B cell (primary cell): ENCODE data around the gene DYDC1. TPM values are rescaled to one million over a fixed set of nuclear protein-coding genes. Genes with fewer than 3 reads are reported as not detected.
"Not testable (repeated sequence)": the region's sequence is repeated elsewhere in the genome, so short reads cannot be mapped to it uniquely, and the experiment has no call there.

ENCODE experiments used
- ATAC-seq: fragments of 200-7000 bp; cut with Tn5 transposase; one replicate; pipeline ENCODE4 v1.10.0; 2021; ENCODE audit warnings: low read depth, mild to moderate bottlenecking, moderate number of reproducible peaks, moderate library complexity
- CTCF ChIA-PET: fragments of 350-600 bp; sonication (Branson Sonifier 250); formaldehyde crosslinking; loops from one replicate; lab custom pipeline; 2021; ENCODE audit warnings: antibody characterized with exemption, inconsistent platforms; lab: Charles Lee
- POLR2A ChIA-PET: fragments of 350-600 bp; sonication (Branson Sonifier 250); formaldehyde crosslinking; loops from one replicate; lab custom pipeline; 2021; ENCODE audit warnings: antibody characterized with exemption; lab: Charles Lee
- DNase-seq: peaks from one replicate; pipeline ENCODE4 v3.0.0; 2013
- H2AFZ ChIP-seq: 2 replicates; pipeline ENCODE4 v1.6.1; 2012; ENCODE audit warnings: mild to moderate bottlenecking, low read depth, low read length; ENCODE audit not compliant: insufficient read depth, poor library complexity, severe bottlenecking
- H3K27ac ChIP-seq, 2 donors: 1 replicate in 1 of 2; 2 replicates in 1 of 2; pipeline ENCODE4 v1.5.1; 2012 to 2013; ENCODE audit warnings: low read length in 2 of 2, mild to moderate bottlenecking in 2 of 2, moderate library complexity in 1 of 2
- H3K27me3 ChIP-seq, 4 experiments: fragments of 200-600 bp in 1 of 4; sonication (generic) in 1 of 4; replicated peaks in 1 of 4; 1 replicate in 2 of 4; 2 replicates in 2 of 4; pipeline versions ENCODE4 v1.6.1 to v1.7.0; 2013 to 2016; ENCODE audit warnings: low read length in 3 of 4, mild to moderate bottlenecking in 2 of 4, mixed read lengths in 1 of 4, moderate library complexity in 1 of 4; ENCODE audit not compliant: insufficient read depth in 4 of 4, control insufficient read depth in 3 of 4; ENCODE audit errors: control extremely low read depth in 1 of 4
- H3K36me3 ChIP-seq, 2 experiments: replicated peaks in 1 of 2; 1 replicate in 1 of 2; 2 replicates in 1 of 2; pipeline versions ENCODE4 v1.6.1 to v1.7.1; 2013; ENCODE audit warnings: low read length in 1 of 2; ENCODE audit not compliant: insufficient read depth in 2 of 2, control insufficient read depth in 1 of 2; ENCODE audit errors: control extremely low read depth in 1 of 2, extremely low read depth in 1 of 2
- H3K4me1 ChIP-seq, 2 donors: fragments of 200-600 bp in 1 of 2; sonication (generic) in 1 of 2; 1 replicate in 1 of 2; 2 replicates in 1 of 2; pipeline versions ENCODE4 v1.5.1 to v1.6.1; 2013 to 2017; ENCODE audit warnings: low read length in 2 of 2; ENCODE audit not compliant: control insufficient read depth in 2 of 2, insufficient read depth in 2 of 2
- H3K4me2 ChIP-seq: replicated peaks from 2 replicates; pipeline ENCODE3; 2012; ENCODE audit warnings: mild to moderate bottlenecking, low read depth, low read length; ENCODE audit not compliant: poor library complexity, severe bottlenecking
- H3K4me3 ChIP-seq, 5 experiments: fragments of 200-600 bp in 1 of 5; sonication (generic) in 1 of 5; 1 replicate in 3 of 5; 2 replicates in 2 of 5; pipeline versions ENCODE4 v1.5.1 to v1.7.0; 2011 to 2016; ENCODE audit warnings: low read length in 4 of 5, mild to moderate bottlenecking in 4 of 5, low read depth in 2 of 5, control low read depth in 1 of 5, moderate library complexity in 1 of 5; ENCODE audit not compliant: insufficient read depth in 1 of 5; ENCODE audit errors: control extremely low read depth in 1 of 5, extremely low read depth in 1 of 5
- H3K79me2 ChIP-seq: fragments of 200-600 bp; sonication (generic); one replicate; pipeline ENCODE4 v1.6.0; 2016; ENCODE audit warnings: low read length; ENCODE audit not compliant: control insufficient read depth, insufficient read depth
- H3K9ac ChIP-seq: fragments of 200-600 bp; sonication (generic); 2 replicates; pipeline ENCODE4 v1.6.1; 2017; ENCODE audit warnings: mild to moderate bottlenecking, low read length, moderate library complexity
- H3K9me3 ChIP-seq, 3 donors: one replicate each; pipeline versions ENCODE4 v1.6.1 to v1.7.1; 2013; ENCODE audit warnings: low read length in 2 of 3; ENCODE audit not compliant: control insufficient read depth in 2 of 3, insufficient read depth in 1 of 3; ENCODE audit errors: control extremely low read depth in 1 of 3
- H4K20me1 ChIP-seq: 2 replicates; pipeline ENCODE4 v1.6.0; 2012; ENCODE audit warnings: mild to moderate bottlenecking, low read length; ENCODE audit not compliant: insufficient read depth, control insufficient read depth, poor library complexity, severe bottlenecking
- H3K27ac Mint-ChIP-seq: one replicate; pipeline ENCODE4 v1.8.0; 2021; ENCODE audit warnings: mixed read lengths
- H3K27me3 Mint-ChIP-seq: one replicate; pipeline ENCODE4 v1.8.0; 2021; ENCODE audit warnings: mixed read lengths
- H3K4me1 Mint-ChIP-seq: one replicate; pipeline ENCODE4 v1.8.0; 2021; ENCODE audit warnings: mixed read lengths
- H3K4me3 Mint-ChIP-seq: one replicate; pipeline ENCODE4 v1.8.0; 2021; ENCODE audit warnings: mixed read lengths
- H3K9me3 Mint-ChIP-seq: one replicate; pipeline ENCODE4 v1.8.0; 2022; ENCODE audit warnings: mixed read lengths; ENCODE audit not compliant: insufficient read depth
- CTCF ChIP-seq: fragments of 200-600 bp; IDR thresholded peaks from one replicate; pipeline ENCODE4 v1.8.0; 2022; ENCODE audit warnings: antibody characterized with exemption, mild to moderate bottlenecking
- EZH2 ChIP-seq: IDR thresholded peaks from 2 replicates; pipeline ENCODE4 v1.6.1; 2012; ENCODE audit warnings: borderline replicate concordance, low read depth, mild to moderate bottlenecking, moderate library complexity, low read length; ENCODE audit not compliant: insufficient read depth, poor library complexity, severe bottlenecking
- WGBS: methylation state at CpG from one replicate; pipeline ENCODE4 v1.1.5; 2013; ENCODE audit warnings: missing lambda C conversion rate; ENCODE audit not compliant: insufficient coverage; 5-methylcytosine and 5-hydroxymethylcytosine counted together
- intact Hi-C: fragments of 100-400 bp; cut with micrococcal nuclease; formaldehyde crosslinking; loops from one replicate; pipeline ENCODE4 v1.10.0; 2022
- polyA plus RNA-seq: library from polyadenylated mRNA; depleted of rRNA; stranded (reverse); fragments of >200 nt; gene quantifications from 2 replicates; pipeline ENCODE4 v1.2.3, GENCODE V29; 2012
- total RNA-seq, 2 donors: library from RNA; stranded (reverse); fragments of 120-200 nt in 1 of 2; gene quantifications; 1 replicate in 1 of 2; 2 replicates in 1 of 2; pipeline versions ENCODE4 v1.2.3 to v1.2.4, GENCODE V29; 2013 to 2022

Gene DYDC1
- total and polyA plus RNA-seq, 2 donors (not counting 1 experiment from before 2014, with no cell fraction given) = not detected

GRCh38 chr10:80313523-80313922 is 43.0 kb downstream of the DYDC1 start:
- ChIA-PET CTCF (no interaction called here), POLR2A (no interaction called here)
- no peaks in the 10 kb centered on the region for H3K27me3 ChIP-seq
- H3K79me2 ChIP-seq = no peaks in the 10 kb centered on the region
- H3K9me3 Mint-ChIP-seq = peaks cover 4% of the 10 kb centered on the region
- H3K9me3 ChIP-seq = peaks cover 0 to 7% (median 1%) of the 10 kb centered on the region in 3 donors
- TF ChIP-seq EZH2 (no peak), CTCF (no peak)
- H3K36me3 ChIP-seq = no peaks in the 10 kb centered on the region
- 90% methylated on average over 5 of the region's 5 CpGs for WGBS
- ATAC-seq = no peak
- no peak overlapping the region for H3K4me2 ChIP-seq
- H3K27me3 Mint-ChIP-seq = peaks cover 8% of the 10 kb centered on the region
- no peak overlapping the region for H3K27ac Mint-ChIP-seq
- no peak overlapping the region for H3K27ac ChIP-seq
- no peak overlapping the region for H3K9ac ChIP-seq
- peaks cover 1% of the 10 kb centered on the region for H3K4me1 Mint-ChIP-seq
- DNase-seq = no peak
- H3K4me3 ChIP-seq = no peak overlapping the region
- H2AFZ ChIP-seq = no peak overlapping the region
- no peaks in the 10 kb centered on the region for H4K20me1 ChIP-seq
- no peaks in the 10 kb centered on the region for H3K4me1 ChIP-seq
- intact Hi-C loops = no loop called here
- no peak overlapping the region for H3K4me3 Mint-ChIP-seq

GRCh38 chr10:80305989-80306388 is 50.6 kb downstream of the DYDC1 start:
- H3K27me3 ChIP-seq, POLR2A ChIA-PET, H4K20me1 ChIP-seq, H2AFZ ChIP-seq, H3K4me1 ChIP-seq, H3K4me3 Mint-ChIP-seq, H3K4me1 Mint-ChIP-seq, H3K4me2 ChIP-seq, intact Hi-C loops, H3K9ac ChIP-seq, DNase-seq, CTCF ChIA-PET, H3K36me3 ChIP-seq, H3K79me2 ChIP-seq, H3K27ac ChIP-seq, H3K4me3 ChIP-seq, H3K27ac Mint-ChIP-seq, ATAC-seq: not testable (repeated sequence)
- no CpG with 5 or more reads among the region's 3 CpGs for WGBS
- peaks cover 0 to 13% (median 1%) of the 10 kb centered on the region in 3 donors for H3K9me3 ChIP-seq
- peaks cover 14% of the 10 kb centered on the region for H3K9me3 Mint-ChIP-seq
- H3K27me3 Mint-ChIP-seq = peaks cover 13% of the 10 kb centered on the region
